IPS-NIHi7 (cell line): Measurements from ENCODE around the gene ZNF804A.
"Not testable (repeated sequence)": the region's sequence is repeated elsewhere in the genome, so short reads cannot be mapped to it uniquely, and the experiment has no call there.

ENCODE experiments used
- DNase-seq: peaks from one replicate; pipeline ENCODE4 v3.0.0; 2012; ENCODE audit warnings: mixed read lengths; ENCODE audit errors: extremely low spot score

Gene ZNF804A

DNA sequence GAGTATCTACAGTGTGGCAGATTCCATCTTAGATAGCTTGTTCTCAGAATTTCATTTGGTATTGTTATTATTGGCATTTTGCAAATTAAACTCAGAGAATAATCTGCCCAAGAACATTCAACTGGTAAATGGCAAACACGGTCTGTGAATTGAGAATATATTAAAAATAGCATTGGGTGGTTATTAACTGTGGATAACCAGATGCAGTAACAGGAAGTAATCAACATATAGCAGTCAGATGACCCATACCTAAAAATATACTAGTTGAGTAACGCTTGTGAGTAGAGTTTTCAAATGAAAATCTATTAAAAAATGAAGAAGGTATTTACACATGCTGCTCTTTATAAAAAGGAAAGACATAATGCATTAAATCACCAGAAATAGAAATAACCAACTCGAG lies 129.5 kb downstream of the ZNF804A start:
- DNase-seq = no peak

DNA sequence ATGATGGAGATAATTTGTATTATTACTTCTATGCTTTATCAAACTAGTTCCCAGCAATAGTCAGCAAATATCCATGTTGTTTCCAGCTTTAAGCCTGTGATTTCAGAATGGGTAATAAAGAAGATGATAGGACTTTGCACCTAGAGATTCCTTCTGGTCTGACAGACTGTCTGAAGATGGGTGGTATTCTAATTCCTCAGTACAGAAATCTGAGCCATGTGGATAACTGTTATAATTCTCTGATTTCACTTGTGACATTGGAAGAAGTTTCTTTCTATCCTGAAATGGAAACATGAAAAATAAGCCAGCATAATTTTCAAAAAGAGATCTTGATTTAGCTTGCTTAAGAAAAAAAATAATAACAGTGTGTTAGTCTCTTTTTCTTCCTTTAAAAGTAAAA lies 130.1 kb downstream of the ZNF804A start:
- no peak for DNase-seq

DNA sequence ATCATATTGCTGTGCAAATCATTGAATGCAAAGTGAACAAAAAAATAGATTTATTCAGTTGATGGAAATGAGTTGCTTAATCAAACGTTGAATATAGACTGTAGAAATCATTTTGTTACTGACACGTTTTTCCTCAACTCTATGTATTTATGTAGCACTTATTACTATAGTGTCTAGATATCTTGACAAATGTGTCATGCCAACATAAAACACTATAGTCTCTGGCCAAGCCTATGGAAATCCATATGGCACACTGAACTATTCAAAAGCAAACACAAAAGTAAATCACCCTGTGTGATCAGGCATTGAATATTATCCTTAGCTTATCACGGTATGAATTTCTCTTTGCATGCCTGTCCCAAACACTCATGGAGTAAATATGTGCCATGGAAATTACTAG lies 131.3 kb downstream of the ZNF804A start:
- no peak for DNase-seq

DNA sequence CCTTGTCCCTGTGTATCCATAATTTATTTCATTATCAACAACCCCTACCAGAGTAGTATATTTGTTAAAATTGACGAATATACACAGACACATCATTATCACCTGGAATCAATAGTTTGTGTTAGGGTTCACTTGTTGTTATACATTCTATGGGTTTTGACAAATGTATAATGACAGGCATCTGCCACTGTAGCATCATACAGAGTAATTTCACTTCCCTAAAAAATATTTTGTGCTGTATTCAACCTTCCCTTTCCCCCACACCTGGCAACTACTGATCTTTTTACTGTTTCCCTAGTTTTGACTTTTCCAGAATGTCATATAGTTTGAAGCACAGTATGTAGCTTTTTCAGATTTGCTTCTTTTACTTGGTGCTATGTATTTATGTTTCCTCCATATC lies 132.0 kb downstream of the ZNF804A start:
- DNase-seq = no peak

DNA sequence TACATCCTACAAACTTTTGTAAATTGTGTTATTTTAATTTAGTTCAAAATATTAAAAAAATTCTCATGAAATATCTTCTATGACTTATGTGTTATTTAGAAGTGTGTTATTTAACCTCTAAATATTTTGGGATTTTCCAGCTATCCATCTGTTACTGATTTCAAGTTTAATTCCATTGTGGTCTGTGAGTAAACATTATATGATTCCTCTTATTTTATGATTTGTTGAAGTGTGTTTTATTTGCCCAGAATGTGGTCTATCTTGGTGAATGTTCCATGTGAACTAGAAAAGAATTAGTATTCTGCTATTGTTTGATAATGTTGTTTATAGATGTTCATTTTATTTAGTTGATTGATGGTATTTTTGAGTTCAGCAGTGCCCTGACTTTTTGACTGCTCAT lies 136.0 kb downstream of the ZNF804A start:
- no peak for DNase-seq

DNA sequence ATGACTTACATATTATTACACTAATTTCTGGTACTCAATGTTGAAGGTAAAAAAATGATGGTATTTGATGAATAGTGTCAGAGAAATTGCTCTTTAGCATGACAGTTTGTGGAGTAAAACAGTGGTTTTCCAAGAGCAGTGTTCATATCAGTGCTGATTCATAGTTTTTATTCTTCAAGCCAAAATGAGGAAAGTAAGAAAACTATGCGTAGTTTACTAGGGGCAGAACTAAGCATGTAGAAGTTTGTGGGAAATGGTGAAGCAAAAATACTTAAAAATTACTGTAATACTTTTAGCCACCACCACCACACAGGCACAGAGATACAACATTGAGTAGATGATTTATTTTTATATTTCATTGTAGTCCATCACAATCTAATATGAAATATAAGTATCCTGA lies 137.3 kb downstream of the ZNF804A start:
- no peak for DNase-seq

DNA sequence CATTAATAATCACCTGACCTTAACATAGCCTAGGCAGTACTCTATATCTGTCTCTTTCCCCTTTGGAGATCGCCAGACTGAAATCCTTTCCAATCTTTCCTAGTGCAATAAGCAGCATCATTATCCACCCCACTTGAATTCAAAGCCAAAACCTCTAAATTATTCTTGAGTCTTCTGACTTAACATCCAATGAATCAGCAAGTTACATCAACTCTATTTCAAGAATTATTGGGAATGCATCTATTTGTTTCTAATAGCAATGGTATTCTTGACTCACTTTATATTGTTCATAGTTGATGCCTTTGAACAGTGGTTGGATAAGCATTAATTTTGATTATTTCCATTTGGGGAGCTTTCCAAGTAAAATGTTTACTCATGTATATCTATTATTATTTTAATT lies 144.8 kb downstream of the ZNF804A start:
- no peak for DNase-seq

DNA sequence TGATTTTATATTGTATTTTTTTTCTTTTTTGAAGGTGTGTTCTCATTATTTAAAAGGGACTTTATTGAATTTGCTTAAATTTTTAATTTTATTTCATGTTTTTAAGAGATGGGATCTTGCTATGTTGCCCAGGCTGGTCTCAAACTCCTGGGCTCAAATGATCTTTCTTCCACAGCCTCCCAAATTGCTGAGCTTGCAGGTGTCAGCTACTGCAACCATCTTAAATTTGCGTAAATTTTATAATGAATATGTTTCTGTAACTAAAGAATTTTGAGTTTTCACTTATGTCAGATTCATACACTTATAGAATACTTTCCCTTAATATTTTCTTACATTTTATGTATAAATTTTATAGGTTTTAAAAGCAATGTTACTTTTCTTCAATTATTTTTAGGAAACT lies 157.8 kb downstream of the ZNF804A start:
- DNase-seq = no peak

DNA sequence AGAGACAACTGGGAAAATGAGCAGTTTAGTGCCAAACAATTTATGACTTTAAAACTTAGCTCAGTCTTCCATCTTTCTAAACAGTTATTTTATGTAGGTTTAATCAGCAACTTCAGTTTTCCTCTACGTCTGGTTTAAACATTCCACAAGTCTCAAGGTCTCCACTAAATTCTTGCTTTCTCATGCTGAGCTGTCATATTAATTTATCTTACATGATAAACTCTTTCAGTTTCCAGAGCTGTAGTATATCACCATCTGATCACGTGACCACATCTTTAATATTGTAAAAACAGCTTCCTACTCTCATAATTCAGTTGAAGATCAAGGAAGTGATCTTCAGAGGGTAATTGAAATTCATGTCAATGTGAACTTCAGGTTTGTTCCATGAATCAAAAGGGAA lies 158.6 kb downstream of the ZNF804A start:
- DNase-seq = no peak

DNA sequence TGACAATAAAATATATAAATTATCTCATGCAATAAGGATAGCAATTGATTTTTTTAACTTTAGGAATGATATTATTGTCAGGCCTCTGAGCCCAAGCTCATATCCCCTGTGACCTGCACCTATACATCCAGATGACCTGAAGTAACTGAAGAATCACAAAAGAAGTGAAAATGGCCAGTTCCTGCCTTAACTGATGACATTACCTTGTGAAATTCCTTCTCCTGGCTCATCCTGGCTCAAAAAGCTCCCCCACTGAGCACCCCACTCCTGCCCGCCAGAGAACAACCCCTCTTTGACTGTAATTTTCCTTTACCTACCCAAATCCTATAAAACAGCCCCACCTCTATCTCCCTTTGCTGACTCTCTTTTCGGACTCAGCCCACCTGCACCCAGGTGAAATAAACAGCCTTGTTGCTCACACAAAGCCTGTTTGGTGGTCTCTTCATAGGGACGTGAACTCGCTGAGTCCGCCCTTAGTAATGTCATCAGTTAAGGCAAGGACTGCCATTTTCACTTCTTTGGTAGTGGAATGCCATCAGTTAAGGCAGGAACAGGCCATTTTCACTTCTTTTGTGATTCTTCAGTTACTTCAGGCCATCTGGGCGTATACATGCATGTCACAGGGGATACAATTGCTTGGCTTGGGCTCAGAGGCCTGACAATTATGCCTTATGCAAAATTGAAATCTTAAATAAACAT lies 161.4 kb downstream of the ZNF804A start:
- not testable (repeated sequence) for DNase-seq

DNA sequence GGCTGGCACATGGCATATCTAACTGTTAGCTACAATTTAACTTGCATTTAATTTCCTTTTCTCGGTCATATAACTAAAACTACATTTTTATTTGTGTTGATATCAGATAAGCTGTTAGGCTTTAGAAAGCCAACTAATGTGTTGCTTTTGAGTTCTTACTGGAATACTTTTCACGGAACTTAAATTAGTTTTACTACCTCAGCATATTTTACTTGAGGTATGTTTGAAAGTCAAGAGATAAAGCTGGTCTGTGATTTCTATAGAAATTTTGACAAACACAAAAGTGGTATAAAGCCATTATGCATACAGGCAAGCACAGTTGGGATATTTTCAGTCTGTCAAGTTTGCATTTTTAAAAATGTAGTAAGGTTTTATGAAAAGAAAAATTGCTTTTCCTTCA lies 162.6 kb downstream of the ZNF804A start:
- DNase-seq = no peak

DNA sequence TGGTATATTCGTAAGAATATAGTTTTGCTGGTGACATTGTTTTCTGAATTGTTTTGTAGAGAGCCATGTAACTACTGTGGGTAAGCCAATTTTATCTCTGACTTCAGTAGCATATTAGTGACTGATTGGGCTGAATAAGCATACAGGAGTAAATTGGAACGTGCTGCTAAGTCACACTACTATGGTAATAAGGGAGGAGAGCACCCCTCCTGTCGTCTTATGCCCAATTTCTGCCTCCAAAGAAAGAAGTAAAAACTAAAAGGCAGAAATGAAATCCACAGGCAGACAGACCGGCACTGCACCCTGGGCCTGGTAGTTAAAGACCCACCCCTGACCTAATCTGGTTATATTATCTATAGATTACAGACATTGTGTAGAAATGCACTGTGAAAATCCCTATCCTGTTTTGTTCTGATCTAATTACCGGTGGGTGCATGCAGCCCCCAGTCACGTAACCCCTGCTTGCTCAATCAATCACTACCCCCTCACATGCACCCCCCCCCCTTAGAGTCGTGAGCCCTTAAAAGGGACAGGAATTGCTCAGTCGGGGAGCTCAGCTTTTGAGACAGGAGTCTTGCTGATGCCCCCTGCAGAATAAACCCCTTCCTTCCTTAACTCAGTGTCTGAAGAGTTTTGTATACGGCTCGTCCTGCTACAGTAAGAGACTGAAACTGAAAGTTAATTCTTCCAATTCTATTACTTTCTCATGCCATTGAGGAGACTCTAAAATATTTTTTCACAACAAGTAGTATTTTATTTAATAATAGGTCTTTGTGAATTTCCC lies 167.0 kb downstream of the ZNF804A start:
- DNase-seq = no peak

DNA sequence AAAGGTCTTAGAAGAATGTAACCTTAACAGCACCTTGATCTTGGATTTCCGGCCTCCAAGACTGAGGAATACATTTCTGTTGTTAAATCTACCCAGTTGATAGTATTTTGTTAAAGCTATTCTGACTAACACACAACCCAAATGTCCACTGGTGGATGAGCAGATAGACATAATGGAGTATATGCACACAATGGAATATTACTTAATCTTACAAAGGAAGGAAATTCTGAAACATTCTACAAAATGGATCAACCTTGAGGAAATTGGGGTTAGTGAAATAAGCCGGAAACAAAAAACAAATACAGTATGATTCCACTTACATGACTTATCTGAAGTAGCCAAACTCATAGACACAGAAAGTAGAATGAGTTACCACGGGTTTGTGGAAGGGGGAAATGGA lies 168.7 kb downstream of the ZNF804A start:
- DNase-seq = no peak

DNA sequence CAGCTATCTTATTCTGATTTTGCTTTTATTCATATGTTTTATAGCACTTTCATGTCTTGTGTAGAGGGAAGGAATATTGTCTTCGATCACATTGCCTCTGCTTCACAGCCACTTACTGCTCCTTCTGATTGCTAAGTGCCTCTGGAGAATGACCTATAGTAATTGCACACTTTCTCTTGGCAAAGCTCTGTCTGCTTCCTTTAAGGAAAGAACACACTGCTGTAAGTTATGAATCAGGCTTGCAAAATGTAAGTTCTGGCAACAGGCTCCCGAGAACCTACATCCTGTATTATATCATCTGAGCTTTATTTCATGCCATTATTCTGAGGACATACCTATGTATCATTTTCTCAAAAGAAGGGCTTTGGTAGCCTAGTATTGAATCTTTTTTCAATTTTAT lies 170.7 kb downstream of the ZNF804A start:
- DNase-seq = no peak

DNA sequence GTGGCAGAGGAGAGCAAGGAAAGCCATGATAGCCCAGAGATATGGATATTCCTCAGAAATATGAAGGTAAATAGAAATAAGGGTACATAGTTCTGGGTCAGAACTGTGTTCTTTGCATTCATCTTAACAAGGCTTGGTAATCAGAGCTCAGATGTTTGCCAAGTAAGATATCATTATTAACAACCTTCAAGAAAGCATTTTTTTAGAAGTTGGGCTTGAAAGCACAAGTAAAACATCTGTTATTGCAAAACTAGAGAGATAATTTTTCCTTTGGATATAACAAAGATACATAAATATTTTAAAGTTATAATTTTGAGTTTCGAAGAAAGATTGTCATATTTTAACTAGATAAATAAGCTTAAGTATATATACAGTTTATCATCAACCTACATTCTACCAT lies 171.4 kb downstream of the ZNF804A start:
- no peak for DNase-seq

DNA sequence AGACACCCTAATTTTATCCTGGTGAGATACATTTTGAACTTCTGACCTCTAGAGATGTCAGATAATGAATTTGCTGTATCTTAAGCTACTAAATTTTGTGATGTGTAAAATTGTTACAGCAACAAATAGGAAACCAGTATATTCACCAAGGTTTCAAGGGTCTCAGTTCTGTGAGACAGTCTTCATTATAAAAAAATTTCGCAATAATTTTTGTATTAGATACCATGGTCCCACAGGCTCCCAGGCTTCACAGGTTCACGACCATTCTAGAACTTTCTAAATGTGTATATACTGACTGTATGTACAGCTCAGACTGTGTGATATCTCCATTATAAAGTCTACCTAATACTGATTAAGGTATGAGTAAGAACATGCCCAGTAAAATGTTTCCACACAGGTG lies 181.4 kb downstream of the ZNF804A start:
- DNase-seq = no peak

DNA sequence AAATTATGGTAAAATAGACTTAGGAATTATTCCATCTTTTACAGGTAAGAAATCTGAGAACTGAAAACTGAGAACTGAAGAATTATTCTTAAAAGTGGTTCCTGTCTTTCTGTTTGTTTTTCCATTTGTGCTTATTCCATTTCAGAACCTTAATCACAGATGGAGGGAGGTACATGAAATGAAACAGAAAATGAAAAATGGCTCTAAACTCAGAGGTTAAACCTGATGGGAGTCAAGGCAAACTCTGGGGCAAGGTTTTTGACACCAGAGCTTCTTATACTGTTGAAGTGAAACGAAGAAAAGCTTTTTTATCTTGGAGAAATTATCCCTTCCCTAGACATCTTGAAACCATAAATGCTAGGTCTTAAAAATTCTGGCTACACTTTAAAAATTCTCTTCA lies 182.1 kb downstream of the ZNF804A start:
- DNase-seq = no peak

DNA sequence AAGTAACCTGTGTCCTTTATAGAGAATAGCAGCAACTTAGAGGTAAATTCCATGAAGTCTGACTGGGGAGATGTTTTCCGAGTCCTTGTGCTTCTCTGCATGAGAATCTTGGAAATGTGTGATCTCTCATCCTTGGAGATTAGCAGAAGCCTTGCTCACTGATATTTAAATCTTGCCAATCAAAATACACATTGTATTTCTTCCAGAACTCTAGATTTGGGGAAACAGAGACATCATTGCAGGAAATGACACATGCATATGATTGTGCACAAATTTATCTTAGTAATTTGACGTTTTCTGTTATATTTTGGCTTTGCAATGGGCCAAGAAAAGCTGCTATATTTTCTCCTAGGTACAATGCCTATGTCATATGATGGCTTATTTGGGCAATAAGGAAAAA lies 182.6 kb downstream of the ZNF804A start:
- no peak for DNase-seq

DNA sequence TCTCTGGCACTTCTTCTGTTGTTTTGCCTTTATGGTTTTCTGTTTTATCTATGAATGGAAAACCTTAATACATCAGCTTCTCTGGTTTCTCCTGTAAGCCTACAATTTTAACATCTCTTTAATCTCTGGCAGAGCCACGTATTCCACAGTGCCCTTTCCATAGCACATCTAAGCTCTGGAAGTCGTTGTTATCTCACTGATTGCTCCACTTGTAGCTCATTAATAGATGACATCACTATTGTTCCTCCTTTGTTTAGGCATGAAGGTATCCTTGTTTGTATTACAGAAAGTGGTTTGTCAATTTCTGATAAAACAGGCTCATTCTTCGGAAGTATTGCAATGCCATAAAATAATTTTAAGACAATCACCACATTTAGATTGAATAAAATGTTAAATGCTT lies 185.2 kb downstream of the ZNF804A start:
- DNase-seq = no peak

DNA sequence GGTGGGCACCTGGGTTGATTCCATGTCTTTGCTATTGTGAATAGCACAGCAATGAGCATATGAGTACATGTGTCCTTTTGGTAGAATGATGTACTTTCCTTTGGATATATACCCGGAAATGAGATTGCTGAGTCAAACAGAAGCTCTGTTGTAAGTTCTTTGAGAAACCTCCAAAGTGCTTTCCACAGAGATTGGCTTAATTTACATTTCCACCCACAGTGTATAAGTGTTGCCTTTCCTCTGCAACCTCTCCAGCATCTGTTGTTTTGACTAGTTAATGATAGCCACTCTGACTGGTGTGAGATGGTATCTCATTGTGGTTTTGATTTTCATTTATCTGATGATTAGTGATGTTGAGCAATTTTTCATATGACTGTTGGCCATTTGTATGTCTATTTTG lies 194.8 kb downstream of the ZNF804A start:
- DNase-seq = no peak

DNA sequence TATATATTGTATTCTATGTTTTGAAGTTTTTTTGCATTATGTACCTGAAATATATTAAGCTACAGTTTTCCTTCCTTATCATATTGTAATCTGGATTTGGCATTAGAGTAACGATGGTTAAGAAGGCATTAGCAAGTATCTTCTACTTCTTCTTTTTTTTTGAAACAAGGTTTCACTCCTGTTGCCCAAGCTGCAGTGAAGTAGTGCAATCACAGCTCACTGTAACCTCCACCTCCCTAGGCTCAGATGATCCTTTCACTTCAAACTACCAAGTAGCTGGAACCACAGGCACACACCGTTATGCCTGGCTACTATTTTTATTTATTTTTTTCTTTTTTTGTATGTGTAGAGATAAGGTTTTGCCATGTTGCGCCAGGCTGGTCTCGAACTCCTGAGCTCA lies 201.1 kb downstream of the ZNF804A start:
- no peak for DNase-seq

DNA sequence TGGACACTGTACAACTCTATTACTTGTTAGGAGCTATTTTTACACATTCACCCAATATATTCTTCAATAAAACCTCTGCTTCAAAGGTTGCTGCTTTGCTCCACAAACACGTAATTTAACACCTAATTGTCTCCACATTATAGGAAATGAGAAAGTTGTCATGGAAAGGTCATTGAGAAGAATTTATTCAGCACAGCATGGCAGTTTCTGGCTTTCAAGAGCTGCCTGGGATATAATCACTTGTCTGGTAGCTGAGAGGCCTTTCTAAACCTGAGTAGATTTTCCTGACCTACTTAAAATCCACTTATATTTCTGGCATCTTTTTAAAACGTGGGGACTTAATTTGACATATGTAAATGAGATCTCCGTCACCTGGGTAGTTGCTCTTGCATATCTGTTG lies 216.1 kb downstream of the ZNF804A start:
- no peak for DNase-seq

DNA sequence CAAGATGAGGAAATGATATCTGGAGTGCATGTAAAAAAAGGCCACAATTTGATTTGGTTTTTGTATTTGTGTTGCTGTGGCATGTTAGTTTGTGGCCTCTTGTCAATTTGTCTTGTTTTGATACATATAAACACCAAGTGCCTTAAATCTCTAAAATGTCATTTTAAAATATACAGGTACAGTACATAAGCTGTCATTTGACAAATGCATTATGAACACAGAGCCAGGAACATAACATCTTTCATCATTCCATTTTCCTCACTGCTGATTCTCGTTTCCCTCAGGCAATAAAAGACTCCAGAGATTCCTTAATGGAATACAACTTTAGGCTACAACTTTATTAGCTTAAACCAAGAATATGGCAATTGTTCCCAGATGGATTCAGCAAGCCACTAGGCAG lies 217.5 kb downstream of the ZNF804A start:
- DNase-seq = no peak

DNA sequence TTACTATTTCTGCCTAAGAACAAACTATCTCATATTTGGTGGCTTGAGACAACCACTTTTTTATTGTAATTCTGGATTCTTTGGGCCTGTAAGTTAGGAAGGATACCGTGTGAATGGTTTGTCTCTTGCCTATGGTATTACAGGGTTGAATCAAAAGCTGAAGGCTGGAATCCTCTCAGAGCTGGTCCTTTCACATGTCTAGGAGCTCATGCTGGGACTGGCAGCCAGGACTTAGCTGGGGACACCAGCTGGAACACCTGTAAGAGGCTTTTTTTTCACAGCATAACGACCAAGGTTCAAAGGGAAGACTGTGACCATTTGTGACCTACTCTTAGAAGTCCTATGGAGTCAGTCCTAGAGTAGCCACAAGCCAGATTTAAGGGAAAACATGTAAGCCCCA lies 226.3 kb downstream of the ZNF804A start:
- no peak for DNase-seq
